Activated CD8-positive, alpha-beta T cell treated with anti-CD3 and anti-CD28 coated beads, Interleukin-2, amount 10 ng/mL, durations not matched to agents 7 days and 5 days (primary cell): Measurements from ENCODE around the gene CTNNA3. TPM values are rescaled to one million over a fixed set of nuclear protein-coding genes. Genes with fewer than 3 reads are reported as not detected.
"Not testable (repeated sequence)": the region's sequence is repeated elsewhere in the genome, so short reads cannot be mapped to it uniquely, and the experiment has no call there.

ENCODE experiments used
- ATAC-seq: fragments of 150-1000 bp; cut with Tn5 transposase; one replicate; pipeline ENCODE4 v1.10.0; 2021; ENCODE audit warnings: moderate library complexity
- CTCF ChIA-PET: fragments of 350-600 bp; sonication (Branson Sonifier 250); formaldehyde crosslinking; loops from one replicate; lab custom pipeline; 2021; ENCODE audit warnings: antibody characterized with exemption; lab: Charles Lee
- POLR2A ChIA-PET: fragments of 350-600 bp; sonication (Branson Sonifier 250); formaldehyde crosslinking; loops from one replicate; lab custom pipeline; 2021; ENCODE audit warnings: antibody characterized with exemption; lab: Charles Lee
- DNase-seq: peaks from one replicate; pipeline ENCODE4 v3.0.0-alpha.2; 2020
- H3K27ac Mint-ChIP-seq: one replicate; pipeline ENCODE4 v1.8.0; 2021; ENCODE audit warnings: mild to moderate bottlenecking, mixed read lengths
- H3K27me3 Mint-ChIP-seq: one replicate; pipeline ENCODE4 v1.8.0; 2021; ENCODE audit warnings: low read depth, mixed read lengths
- H3K36me3 Mint-ChIP-seq: one replicate; pipeline ENCODE4 v1.8.0; 2021; ENCODE audit warnings: low read depth, mixed read lengths
- H3K4me1 Mint-ChIP-seq: one replicate; pipeline ENCODE4 v1.8.0; 2021; ENCODE audit warnings: low read depth, mixed read lengths
- H3K4me3 Mint-ChIP-seq: one replicate; pipeline ENCODE4 v1.8.0; 2021; ENCODE audit warnings: mild to moderate bottlenecking, mixed read lengths
- H3K9me3 Mint-ChIP-seq: one replicate; pipeline ENCODE4 v1.8.0; 2022; ENCODE audit warnings: mixed read lengths; ENCODE audit not compliant: insufficient read depth
- total RNA-seq, 2 experiments: library from RNA; stranded (reverse); gene quantifications; one replicate each; pipeline ENCODE4 v1.2.3, GENCODE V29; 2021

The CTNNA3 gene
- total RNA-seq, 2 experiments from 2014 or later, result 1.3 to 2.6 TPM

DNA sequence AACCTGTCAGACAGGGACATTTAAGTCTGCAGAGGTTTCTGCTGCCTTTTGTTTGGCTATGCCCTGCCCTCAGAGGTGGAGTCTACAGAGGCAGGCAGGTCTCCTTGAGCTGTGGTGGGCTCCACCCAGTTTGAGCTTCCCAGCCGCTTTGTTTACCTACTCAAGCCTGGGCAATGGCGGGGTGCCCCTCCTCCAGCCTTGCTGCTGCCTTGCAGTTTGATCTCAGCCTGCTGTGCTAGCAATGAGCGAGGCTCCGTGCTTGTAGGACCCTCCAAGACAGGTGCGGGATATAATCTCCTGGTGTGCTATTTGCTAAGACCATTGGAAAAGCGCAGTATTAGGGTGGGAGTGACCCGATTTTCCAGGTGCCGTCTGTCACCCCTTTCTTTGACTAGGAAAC is 1360.2 kb downstream of the CTNNA3 start:
- POLR2A ChIA-PET, H3K27ac Mint-ChIP-seq, ATAC-seq, H3K9me3 Mint-ChIP-seq, H3K27me3 Mint-ChIP-seq, H3K4me3 Mint-ChIP-seq, H3K4me1 Mint-ChIP-seq, H3K36me3 Mint-ChIP-seq, CTCF ChIA-PET, DNase-seq: not testable (repeated sequence)

DNA sequence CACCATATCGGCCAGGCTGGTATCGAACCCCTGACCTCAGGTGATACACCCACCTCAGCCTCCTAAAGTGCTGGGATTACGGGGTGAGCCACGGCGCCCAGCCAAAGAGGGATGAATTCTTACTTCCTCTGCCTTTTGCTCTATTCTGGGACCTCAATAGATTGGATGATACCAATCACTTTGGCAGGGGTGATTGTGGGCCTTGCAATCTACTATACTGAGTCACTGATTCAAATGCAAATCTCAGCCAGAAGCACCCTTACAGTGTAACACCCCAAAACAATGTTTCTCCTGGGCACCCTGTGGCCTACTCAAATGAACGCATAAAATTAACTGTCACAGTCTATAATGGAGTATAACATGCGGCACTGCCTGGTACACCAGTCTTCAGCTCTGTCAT is 1366.8 kb downstream of the CTNNA3 start:
- ChIA-PET CTCF (no interaction called here), POLR2A (no interaction called here)
- H3K36me3 Mint-ChIP-seq, result no peaks in the 10 kb centered on the region
- H3K27ac Mint-ChIP-seq, result no peak overlapping the region
- no peak for ATAC-seq
- H3K9me3 Mint-ChIP-seq, result no peaks in the 10 kb centered on the region
- H3K27me3 Mint-ChIP-seq, result no peaks in the 10 kb centered on the region
- H3K4me1 Mint-ChIP-seq, result no peaks in the 10 kb centered on the region
- DNase-seq, result no peak
- no peak overlapping the region for H3K4me3 Mint-ChIP-seq

- Mint-ChIP-seq H3K4me3 (no peak overlapping the region), H3K4me1 (no peaks in the 10 kb centered on the region), H3K36me3 (no peaks in the 10 kb centered on the region), H3K9me3 (no peaks in the 10 kb centered on the region), H3K27me3 (no peaks in the 10 kb centered on the region), H3K27ac (no peak overlapping the region)
- CTCF ChIA-PET, result no interaction called here
- no peak for ATAC-seq
- no peak for DNase-seq
- POLR2A ChIA-PET, result no interaction called here
Measured at GRCh38 chr10:66326876-66327275, 1369.1 kb downstream of the CTNNA3 start.

DNA sequence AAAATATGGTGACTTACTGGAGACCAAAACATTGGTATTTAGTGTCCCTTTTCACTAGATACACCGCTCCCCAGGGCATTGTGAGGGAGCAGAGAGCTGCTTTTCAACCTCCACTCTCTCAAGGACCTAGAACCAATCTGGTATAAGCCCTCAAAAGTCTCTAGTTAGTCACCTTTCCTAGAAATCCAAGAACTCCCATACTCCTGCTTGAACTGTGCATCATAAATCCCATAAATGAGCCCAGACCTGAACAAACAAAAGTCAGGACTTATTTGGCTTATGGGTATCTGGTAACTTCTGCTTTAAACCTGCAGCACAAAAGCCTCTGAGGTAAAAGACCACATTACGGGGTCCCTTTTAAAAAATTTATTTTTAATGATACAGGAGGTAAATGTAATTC is 1373.2 kb downstream of the CTNNA3 start:
- DNase-seq (no peak), ATAC-seq (no peak)
- no peaks in the 10 kb centered on the region for H3K9me3 Mint-ChIP-seq
- no peak overlapping the region for H3K4me3 Mint-ChIP-seq
- H3K27me3 Mint-ChIP-seq, result no peaks in the 10 kb centered on the region
- CTCF ChIA-PET, result no interaction called here
- H3K36me3 Mint-ChIP-seq, result no peaks in the 10 kb centered on the region
- H3K4me1 Mint-ChIP-seq, result no peaks in the 10 kb centered on the region
- H3K27ac Mint-ChIP-seq, result no peak overlapping the region
- POLR2A ChIA-PET, result no interaction called here

GRCh38 chr10:66321723-66322665 is 1374.0 kb downstream of the CTNNA3 start:
- Mint-ChIP-seq H3K27me3 (no peaks in the 10 kb centered on the region), H3K4me3 (no peak overlapping the region), H3K9me3 (no peaks in the 10 kb centered on the region), H3K4me1 (no peaks in the 10 kb centered on the region), H3K27ac (no peak overlapping the region), H3K36me3 (no peaks in the 10 kb centered on the region)
- ATAC-seq, result no peak
- ChIA-PET CTCF (no interaction called here), POLR2A (no interaction called here)
- DNase-seq, result no peak

- H3K27me3 Mint-ChIP-seq, result no peaks in the 10 kb centered on the region
- no peaks in the 10 kb centered on the region for H3K4me1 Mint-ChIP-seq
- H3K4me3 Mint-ChIP-seq, result no peak overlapping the region
- H3K36me3 Mint-ChIP-seq, result no peaks in the 10 kb centered on the region
- no peak for ATAC-seq
- CTCF ChIA-PET, result no interaction called here
- H3K9me3 Mint-ChIP-seq, result no peaks in the 10 kb centered on the region
- no peak for DNase-seq
- no peak overlapping the region for H3K27ac Mint-ChIP-seq
- POLR2A ChIA-PET, result no interaction called here
Measured at GRCh38 chr10:66318761-66319160, 1377.2 kb downstream of the CTNNA3 start.

DNA sequence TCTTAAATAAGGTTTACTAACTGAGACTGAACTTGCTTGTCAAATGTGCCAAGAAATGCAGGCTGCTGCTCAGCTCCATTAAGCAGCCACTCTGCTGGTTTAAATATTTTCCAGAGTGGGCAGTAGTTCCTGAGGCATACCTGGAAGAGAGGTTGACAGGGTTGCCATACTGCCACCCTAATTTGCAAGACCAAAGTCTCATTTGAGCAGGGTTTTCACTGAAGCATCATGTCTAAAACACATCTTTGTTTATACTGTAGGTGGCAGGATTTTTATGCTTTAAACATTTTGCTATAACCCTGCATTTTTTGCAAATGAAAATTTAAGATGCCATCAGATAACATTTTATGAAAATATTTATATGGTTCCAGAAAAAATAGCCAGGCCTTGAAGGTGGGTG is 1388.2 kb downstream of the CTNNA3 start:
- Mint-ChIP-seq H3K4me1 (no peaks in the 10 kb centered on the region), H3K27me3 (no peaks in the 10 kb centered on the region), H3K4me3 (no peak overlapping the region), H3K9me3 (no peaks in the 10 kb centered on the region), H3K27ac (no peak overlapping the region), H3K36me3 (no peaks in the 10 kb centered on the region)
- ATAC-seq (no peak), DNase-seq (no peak)
- ChIA-PET POLR2A (no interaction called here), CTCF (no interaction called here)

GRCh38 chr10:66301078-66301477 is 1394.9 kb downstream of the CTNNA3 start:
- DNase-seq, result no peak
- ATAC-seq, result no peak
- no peaks in the 10 kb centered on the region for H3K27me3 Mint-ChIP-seq
- H3K4me1 Mint-ChIP-seq, result no peaks in the 10 kb centered on the region
- CTCF ChIA-PET, result no interaction called here
- H3K9me3 Mint-ChIP-seq, result peaks cover 4% of the 10 kb centered on the region
- no peaks in the 10 kb centered on the region for H3K36me3 Mint-ChIP-seq
- H3K27ac Mint-ChIP-seq, result no peak overlapping the region
- H3K4me3 Mint-ChIP-seq, result no peak overlapping the region
- POLR2A ChIA-PET, result no interaction called here

GRCh38 chr10:66295602-66296001 is 1400.4 kb downstream of the CTNNA3 start:
- POLR2A ChIA-PET, result no interaction called here

DNA sequence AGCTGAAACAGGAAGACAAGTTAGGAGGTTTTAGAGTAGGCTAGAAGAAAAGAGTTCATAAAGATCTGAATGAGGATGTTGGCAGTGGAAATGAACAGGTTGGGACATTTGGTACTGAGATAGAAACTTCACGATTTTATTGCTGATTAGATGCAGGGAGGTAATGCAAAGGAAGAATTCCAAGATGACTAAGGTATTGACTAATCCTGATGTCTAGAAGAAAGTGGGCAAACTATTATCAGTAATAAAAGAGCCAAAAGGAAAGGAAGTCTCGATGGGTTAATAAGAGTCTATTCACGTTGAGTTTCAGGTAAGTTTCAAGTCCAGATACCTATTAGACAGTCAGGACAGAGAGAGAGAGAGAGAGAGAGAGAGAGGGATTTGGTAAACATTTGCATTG is 1401.5 kb downstream of the CTNNA3 start:
- Mint-ChIP-seq H3K27ac (no peak overlapping the region), H3K4me1 (no peaks in the 10 kb centered on the region), H3K27me3 (no peaks in the 10 kb centered on the region), H3K9me3 (no peaks in the 10 kb centered on the region), H3K36me3 (no peaks in the 10 kb centered on the region), H3K4me3 (no peak overlapping the region)
- DNase-seq, result no peak
- ChIA-PET CTCF (no interaction called here), POLR2A (no interaction called here)
- no peak for ATAC-seq

More at GRCh38 chr10:66295602-66296001, 1400.4 kb downstream of the CTNNA3 start:
- no peak overlapping the region for H3K27ac Mint-ChIP-seq
- no peaks in the 10 kb centered on the region for H3K4me1 Mint-ChIP-seq
- peaks cover 2% of the 10 kb centered on the region for H3K9me3 Mint-ChIP-seq
- ATAC-seq, result no peak
- no peaks in the 10 kb centered on the region for H3K36me3 Mint-ChIP-seq
- no peaks in the 10 kb centered on the region for H3K27me3 Mint-ChIP-seq
- no peak for DNase-seq
- no peak overlapping the region for H3K4me3 Mint-ChIP-seq
- CTCF ChIA-PET, result no interaction called here

GRCh38 chr10:66292922-66293321 is 1403.1 kb downstream of the CTNNA3 start:
- POLR2A ChIA-PET, result no interaction called here
- no peak for ATAC-seq

DNA sequence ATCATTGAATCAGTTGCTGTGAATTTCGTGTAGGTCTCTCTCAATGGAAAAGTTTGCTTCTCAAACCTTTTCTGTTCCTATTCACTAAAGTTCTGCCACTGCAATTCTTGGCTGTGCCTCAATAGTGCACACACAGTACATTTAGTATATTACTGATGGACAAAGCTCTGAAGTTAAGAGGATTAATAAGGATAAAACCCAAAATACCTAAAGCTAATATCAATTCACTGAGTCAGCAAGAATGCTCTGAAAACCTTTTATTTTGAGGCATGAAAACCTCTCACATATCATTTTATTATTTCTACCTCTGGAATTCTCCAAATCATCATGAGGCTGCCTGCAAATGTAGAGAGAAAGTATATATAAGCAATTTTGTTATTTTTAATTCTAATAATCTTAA is 1403.5 kb downstream of the CTNNA3 start:
- ChIA-PET CTCF (no interaction called here), POLR2A (no interaction called here)
- H3K27me3 Mint-ChIP-seq, result no peaks in the 10 kb centered on the region

More at GRCh38 chr10:66292922-66293321, 1403.1 kb downstream of the CTNNA3 start:
- Mint-ChIP-seq H3K9me3 (no peaks in the 10 kb centered on the region), H3K27me3 (no peaks in the 10 kb centered on the region), H3K4me1 (no peaks in the 10 kb centered on the region), H3K4me3 (no peak overlapping the region), H3K36me3 (no peaks in the 10 kb centered on the region), H3K27ac (no peak overlapping the region)
- DNase-seq, result no peak
- CTCF ChIA-PET, result no interaction called here

More for the DNA sequence above, 1403.5 kb downstream of the CTNNA3 start:
- DNase-seq, result no peak
- Mint-ChIP-seq H3K27ac (no peak overlapping the region), H3K36me3 (no peaks in the 10 kb centered on the region), H3K9me3 (no peaks in the 10 kb centered on the region), H3K4me3 (no peak overlapping the region), H3K4me1 (no peaks in the 10 kb centered on the region)
- ATAC-seq, result no peak
